Bone marrow (tissue), 2 donors: ENCODE results near the gene DNMT3A.
"Not testable (repeated sequence)": the region's sequence is repeated elsewhere in the genome, so short reads cannot be mapped to it uniquely, and the experiment has no call there.

Experiments used
- DNase-seq, 2 donors: peaks; one replicate each; lab custom pipeline; 2025; lab: John Stamatoyannopoulos, UW

Gene DNMT3A

DNA sequence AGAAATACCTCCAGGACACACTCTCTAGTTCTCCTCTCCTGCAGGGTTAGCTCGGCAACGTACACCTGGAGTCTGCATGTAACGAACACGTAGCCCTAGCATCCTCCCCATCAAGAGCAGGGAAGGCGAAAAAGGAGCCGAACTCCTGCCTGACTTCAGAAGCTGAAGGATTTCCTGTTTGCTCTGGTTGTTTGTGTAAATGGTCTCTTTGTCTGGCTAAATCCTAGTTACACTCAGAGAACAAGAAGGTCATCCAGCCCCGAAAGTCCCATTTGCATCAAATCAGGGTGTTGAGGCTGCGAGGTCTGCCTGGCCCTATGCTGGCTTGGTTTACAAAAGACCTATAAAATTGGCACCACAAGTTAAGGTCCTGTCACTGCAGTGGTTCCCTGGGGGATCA is 107.0 kb downstream of the DNMT3A start:
- DNase-seq = no peak

DNA sequence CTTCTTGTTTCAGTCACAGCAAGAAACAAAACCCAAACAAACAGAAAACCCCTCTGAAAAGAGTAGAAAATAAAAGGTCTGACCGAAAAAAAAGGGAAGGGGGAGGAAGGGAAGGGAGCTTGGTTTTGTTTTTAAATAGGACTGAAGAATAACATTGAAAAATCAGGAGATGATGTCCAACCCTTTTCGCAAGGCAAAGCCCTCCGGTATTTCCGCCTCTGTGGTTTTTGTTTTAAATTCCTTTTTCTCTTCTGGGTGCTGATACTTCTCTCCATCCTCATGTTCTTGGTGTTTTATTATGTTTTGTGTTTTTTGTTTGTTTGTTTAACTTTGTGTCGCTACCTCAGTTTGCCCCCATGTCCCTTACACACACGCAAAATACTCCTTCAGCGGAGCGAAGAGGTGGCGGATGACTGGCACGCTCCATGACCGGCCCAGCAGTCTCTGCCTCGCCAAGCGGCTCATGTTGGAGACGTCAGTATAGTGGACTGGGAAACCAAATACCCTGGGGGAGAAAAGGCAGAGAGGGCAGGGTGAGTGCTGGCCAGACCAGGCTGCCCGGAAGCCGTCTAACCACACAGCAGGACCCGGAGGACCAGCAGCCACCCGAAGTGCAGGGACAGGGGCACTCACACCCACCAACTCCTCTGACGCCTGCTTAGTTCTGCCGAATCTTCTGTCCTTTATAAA is 107.7 kb downstream of the DNMT3A start:
- DNase-seq = no peak

DNA sequence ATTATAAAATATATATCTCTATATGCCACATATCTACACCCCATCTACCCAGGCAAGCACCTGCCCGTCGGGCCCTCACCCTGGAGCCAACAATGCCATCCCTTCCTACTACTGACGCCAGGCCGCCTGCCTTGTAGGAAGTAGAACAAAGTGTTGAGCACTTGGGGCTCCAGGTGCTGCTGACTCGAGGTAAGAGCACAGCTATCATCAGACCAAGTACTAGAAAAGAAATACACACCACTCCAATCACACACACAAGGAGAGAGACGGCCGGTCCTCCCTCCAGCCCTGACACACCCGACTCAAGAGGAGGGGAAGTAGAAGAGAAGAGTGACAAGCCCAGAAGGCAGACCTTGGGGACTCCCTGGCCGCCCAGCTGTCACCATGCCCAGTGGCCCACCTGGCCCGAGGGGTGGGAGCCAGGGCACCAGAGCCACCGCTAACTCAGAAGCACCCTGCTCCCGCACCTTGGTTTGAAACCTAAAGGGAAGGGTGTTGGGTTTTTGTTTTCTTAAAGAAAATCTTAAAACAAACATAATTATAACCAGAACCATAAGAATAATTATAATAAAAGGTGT is 109.4 kb downstream of the DNMT3A start:
- no peak for DNase-seq

DNA sequence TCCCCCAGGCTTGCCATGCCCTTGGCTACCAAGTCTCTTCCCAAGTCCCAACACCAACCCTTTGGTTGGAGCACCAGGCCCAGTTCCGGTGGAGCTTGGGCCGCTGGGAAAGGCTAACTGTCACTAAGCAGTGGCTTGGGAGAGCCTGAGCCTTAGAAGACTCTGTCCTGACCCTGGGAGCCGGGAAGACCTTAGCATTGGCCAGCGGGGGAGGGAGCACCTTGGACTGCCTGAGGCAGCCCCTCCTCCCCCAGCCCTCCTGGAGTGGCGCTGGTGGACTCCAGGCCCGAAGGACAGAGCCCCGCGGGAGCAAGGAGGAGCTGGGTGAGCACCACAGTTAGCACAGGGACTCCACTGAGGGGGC is 110.8 kb downstream of the DNMT3A start:
- DNase-seq = no peak

DNA sequence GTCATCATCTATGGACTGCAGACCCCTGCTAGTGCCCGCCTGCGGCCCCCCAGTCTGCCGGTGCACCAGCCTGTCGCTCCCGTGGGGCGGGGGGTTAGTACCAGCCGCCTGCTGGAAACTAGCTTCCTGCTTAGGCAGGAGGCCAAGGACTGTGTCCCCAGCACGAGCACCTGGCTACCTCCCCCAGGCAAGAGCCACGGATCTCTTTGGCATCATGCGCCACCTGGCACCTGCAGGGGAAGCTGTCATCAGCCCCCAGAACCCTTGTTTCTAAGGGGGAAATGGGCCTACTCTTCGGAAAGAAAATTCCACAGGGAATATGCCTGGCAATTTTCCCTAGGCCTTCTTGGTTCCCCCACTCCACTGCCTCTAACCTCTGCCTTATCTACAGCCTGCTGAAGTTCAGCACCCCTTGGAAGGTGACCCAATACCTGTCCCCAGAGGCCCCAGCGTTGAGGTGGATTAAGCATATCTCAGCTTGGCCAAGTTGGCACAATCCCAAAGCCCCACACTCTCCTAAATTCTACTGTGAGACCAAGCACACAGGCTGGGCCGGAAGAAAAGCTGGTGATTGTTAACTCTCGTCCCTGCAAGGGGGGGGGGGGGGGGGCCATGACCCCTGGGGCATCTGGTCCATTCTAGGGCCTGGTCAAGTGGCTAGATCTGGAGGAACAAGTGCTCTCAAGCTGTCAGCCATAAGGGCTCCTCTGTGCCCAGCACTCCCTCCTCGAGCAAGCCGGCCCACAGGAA is 111.4 kb downstream of the DNMT3A start:
- no peak for DNase-seq

DNA sequence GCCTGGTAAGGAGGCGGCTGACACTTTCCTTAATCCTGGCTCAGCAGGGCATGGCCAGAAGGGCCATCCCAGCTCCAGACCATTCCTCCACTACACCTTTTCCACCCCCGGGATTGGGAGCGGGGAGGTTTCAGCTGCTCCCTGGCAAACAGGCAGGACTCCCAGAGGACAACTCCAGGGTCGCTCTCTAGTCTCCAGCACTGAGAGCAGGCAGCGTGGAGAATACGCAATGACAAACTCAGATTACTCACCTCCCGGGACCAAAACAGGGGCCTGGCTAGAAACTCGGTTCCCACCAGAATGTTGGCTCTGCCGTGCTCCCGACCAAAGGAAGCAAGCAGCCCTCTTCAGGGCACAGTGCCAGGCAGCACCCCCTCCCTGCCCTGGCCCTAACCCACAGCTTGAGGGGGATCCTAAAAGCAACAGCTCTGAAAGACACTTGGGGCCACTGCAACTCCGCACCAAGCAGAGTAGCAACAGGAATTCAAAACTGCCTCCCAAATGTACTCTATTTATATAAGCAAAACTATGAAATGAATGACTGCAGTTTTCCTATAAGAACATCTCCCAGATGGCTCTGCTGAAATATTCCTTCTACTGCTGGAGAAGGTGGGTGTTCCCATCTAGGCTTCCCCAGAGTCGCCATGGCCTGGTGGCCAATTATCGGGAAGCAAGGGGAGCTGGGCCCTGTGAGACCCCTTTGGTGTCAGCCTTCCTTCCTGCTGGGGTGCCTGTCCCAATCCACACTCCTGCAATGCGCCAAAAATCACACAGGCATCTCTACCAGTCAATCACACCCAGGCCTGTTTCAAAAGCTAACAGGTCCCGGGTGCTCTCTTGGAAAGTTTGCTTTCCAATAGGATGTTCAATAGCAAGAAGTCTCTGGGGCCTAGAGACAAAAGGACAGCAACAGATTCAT is 112.2 kb downstream of the DNMT3A start:
- no peak for DNase-seq

DNA sequence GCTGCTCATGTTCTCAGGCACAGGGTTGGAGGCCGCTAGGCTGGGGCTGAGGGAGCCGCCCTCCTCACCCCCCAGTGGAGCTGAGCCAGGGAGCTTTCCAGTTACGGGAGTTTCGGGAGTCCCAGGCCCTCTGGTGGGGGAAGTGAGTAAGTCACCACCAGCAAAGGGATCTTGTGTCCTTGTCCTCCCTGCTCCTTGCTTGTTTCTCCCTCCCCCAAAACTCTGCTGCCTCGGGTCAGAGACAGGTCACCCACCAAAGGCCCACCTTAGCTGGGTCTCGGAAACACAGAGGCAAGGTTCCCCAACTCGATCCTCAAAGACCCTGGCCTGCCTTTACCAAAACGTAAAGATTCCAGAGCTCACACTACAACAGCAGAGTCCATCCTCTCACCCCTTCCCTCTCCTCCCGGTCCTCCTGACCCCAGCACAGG is 112.9 kb downstream of the DNMT3A start:
- DNase-seq = peak; percentile 7 to 8

DNA sequence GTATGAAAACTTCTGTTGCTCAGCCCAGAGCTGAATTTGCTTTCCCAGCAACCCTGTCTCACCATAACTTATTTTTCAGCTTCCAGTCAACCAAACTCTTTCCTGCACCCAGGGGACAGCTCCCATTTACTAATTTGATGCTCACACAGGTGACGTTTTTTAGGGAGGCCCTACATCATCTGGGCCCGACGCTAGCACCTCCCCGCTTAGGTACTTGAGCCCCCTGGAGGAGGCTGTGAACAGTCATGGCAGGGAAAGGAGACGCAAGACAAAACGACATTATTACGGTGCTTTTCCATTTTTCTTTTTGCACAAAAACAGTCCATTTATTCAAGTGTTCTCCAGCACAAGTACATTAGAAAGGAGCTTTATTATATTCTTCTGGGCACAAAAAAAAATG is 114.1 kb downstream of the DNMT3A start:
- no peak for DNase-seq

DNA sequence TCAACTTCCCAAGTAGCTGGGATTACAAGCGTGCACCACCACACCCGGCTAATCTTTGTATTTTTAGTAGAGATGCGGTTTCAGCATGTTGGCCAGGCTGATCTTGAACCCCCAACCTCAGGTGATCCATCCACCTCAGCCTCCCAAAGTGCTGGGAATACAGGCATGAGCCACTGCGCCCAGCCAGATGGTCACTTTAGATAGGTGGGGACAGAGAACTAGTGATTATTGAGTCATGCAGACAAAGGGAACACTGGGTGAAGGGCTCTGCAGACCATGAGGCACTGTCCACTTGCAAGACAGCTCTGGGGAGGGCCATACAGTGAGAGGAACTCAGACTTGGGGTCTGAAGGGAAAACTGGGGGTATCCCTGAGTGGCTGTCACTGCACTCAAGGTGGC is 114.9 kb downstream of the DNMT3A start:
- DNase-seq = no peak

DNA sequence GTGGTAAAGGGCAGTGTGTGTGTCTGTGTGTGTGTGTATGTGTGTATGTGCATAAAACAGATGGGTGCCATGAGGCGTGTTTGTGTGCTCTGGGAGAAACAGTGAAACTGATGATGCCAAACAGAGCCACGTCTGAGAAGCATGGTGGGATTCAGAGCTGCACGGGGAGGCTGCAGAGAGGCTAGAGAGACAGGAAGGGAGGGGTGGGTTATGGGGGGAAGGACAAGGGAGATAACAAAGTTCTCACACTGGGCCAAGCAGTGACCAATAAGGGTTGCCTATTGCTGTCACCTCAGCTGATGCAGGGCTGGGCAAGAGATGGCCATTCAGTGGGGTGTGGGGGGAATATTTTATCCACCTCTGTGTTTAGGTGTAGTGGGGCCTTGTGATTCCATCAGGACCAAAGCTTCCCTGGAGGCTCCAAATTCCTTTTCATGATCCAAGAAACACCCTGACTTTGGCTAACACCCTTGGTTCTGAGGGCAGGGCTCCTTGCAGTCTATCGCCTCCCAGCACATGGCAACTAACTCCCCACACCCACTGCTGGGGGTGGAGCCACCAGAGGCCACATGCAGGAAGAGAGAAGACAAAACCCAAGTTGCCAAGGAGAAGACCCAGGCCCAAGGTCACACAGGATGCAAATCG is 119.1 kb downstream of the DNMT3A start:
- no peak for DNase-seq

DNA sequence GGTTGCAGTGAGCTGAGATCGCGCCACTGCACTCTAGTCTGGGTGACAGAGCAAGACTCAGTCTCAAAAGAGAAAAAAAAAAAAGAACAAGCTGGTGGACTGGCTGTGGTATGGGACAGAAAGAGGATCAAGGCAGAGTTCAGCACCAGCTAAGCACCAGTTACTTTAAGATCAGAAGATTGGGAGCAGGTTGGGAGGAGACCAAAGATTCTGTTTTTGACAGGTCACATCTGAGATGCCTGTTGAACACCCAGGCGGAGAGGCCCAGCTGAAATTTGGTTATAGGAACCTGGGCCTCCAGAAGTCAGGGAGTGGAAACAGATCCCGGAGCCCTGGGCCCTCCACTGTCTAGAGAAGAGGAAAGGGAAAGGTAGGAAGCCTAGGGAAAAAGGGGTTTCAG is 120.1 kb downstream of the DNMT3A start:
- DNase-seq = no peak

DNA sequence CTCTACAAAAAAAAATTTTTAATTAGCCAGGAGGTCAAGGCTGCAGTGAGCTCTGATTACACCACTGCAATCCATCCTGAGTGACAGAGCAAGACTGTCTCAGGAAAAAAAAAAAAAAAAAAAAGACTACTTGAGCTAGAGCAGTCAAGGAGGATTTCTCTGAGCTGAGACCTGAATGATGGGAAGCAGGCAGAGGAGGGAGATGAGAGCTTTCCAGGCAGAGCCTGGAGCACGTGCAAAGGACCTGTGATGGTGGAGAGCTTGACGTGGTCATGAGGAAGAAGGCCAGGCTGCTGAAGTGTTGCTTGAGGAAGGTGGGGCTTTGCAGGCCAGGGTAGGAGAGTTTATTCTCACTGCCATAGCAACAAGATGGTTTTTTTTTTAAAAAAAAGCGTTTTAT is 121.4 kb downstream of the DNMT3A start:
- no peak for DNase-seq

DNA sequence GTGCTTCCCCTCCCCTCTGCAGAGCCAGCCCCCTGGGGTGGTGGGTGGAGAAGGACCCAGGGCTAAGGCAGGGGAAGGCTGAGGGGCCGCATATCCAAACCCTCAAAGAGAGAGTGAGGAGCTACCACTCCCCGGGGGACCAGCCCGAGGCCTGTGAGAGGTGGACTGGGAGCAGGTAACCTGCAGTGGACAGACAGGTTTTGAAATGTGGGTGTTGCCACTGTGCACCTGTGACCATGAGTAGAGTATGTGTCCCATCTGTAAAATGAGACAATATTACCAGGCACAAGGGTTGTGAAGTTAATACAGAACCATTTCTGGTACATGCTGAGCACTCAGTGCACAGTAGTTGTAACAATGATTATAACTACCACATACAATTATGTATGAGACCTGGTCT is 122.1 kb downstream of the DNMT3A start:
- DNase-seq = no peak

DNA sequence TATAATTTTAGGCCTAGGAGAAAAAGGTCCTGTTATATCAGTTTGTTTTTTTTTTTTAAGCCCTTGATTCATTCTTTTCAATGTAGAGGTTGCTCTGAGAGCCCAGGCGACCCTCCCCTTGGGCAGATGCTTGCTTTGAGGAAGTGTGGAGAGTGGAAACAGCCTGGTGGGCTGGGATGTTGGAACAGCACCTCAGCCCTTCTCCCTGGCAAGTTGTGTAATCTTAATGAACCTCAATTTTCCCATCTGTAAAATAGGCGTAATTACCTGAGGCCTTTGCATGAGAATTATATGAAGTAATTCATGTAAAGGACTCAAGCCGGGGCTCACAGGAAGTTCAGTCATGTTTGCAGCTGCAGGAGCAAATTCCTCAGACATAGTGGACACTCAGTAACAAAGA is 123.6 kb downstream of the DNMT3A start:
- no peak for DNase-seq

DNA sequence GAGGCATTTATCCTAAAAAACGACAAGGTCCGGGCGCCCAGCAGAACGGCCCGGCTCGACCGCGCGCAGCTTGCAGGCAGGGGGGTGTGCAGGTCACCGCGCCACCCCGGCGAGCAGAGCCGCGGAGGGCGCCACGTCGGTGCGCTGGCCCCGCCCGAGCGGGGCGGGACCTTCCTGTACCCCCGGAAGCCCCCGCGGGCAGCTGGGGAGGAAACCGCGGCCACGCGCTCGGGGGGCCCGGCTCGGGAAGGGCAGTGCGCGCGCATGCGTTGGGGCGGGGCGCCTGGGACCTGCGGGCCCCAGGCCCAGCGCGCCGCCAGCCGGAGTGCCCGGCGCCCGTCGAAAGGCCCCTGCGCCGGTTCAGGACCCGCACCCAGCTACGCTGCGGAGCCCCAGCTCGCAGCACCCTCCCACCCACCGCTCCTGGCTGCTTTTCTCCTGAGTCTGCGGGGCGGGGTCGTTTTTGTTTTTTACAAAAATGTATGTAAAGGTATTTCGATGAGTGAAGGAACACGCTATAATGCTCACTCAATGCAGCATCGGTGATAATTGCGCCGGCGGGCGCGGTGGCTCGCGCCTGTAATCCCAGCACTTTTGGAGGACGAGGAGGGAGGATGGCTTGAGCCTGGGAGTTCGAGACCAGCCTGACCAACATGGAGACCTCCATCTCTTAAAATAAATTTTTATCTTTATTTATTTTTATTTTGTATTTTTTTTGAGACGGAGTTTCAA is 125.6 kb downstream of the DNMT3A start:
- peak in 1 of 2 donors; percentile 17 for DNase-seq

DNA sequence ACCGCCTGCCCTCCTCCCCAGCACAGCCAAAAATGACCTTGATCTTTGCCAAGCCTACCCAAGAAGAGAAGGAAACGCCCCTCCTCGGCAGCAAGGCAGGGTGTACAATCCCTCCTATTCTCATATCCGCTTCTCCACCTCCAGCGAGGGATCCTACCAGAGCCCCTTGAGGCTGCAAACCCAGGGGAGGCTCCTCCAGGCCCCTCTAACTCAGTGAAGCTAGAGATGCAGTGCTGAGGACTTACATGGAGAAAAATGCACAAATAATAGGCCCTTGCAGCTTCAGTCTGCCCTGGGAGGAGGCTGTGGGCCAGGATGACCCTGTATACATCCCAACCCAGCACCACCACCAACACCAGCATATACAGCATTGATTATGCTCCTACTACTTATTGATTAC is 126.5 kb downstream of the DNMT3A start:
- DNase-seq = no peak

DNA sequence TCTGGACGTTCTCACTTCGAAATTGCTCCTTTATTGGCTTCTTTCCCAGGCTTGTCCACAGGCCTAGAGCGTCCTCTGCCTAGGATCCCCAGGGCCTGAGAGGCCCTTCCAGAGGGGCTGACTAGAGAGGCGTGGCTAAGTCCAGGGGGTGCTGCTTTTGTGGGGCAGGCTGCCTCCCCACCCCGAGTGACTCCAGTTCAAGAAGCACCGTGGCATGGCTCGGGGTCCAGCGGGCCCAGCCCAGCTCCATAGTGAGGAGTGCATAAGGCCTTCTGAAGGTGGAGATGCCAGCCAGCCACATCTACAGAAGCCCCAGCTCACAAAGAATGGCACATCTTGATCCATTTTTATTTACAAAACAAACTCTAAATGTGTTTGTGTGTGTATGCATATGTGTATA is 128.5 kb downstream of the DNMT3A start:
- DNase-seq = no peak

DNA sequence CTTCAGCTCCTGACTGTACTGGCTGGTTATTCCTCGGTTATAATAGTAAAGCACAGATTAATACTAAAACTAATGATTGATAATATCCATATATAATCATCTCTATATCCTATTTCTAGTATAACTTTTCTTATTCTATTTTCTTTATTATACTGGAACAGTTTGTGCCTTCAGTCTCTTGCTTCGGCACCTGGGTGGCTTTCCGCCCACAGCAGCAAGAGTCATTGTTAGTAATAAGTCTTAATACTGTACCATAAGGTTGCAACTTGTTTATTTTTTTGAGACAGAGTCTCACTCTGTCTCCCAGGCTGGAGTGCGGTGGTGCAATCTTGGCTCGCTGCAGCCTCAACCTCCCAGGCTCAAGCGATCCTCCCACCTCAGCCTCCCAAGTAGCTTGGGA is 130.8 kb downstream of the DNMT3A start:
- not testable (repeated sequence) for DNase-seq

DNA sequence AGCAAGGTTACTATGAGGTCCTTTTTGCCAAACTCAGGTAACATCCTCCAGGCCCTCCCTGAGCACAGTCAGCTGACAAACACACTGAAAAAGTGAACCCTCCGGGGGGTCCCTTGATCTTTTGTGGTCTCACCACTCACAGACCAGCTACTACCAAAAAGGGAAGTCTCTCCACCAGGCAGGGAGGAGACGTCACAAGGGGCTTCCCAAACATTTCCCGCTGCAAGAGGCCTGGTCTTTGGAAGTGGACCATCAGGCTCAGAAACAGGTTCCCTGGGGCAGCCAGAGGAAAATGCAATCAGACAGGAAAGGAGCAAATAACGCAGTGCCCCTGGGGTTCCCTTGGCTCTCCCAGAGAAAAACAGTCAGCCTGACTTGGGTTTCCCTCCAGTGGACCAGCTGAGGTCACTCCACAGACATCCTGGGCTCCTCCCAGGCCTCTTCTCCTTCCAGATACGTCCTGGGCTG is 134.6 kb downstream of the DNMT3A start:
- no peak for DNase-seq

DNA sequence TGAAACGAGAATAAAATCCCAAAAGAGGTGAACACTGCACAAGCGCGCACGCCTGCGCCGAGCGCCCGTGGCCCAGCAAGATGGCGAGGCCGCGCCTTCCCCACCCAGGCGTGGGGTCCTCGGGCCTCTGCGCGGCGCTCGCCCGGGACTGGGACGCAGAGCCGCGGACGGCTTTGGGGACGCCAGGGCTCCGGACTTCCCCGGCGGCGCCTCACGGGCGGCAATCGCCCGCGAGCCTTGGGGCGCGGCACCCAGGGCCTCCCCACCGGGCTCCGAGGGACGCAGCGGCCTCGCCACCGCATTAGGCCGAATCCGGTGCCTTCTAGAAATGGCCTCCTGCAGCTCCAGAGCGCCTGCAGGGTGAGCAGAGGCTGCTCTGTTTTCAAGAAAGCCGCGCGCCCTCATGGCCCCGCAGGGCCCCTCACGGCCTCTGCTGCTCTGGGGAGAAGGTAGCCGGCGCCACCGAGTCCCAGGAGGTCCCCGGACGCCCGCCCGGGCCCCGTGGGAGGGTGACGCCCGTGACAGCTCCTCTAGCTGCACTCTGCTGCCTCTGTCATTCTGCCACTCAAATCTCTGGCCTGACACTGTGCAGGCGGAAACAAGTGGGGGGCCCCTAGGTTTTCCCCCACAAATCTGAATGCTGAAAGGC is 137.4 kb downstream of the DNMT3A start:
- no peak for DNase-seq

DNA sequence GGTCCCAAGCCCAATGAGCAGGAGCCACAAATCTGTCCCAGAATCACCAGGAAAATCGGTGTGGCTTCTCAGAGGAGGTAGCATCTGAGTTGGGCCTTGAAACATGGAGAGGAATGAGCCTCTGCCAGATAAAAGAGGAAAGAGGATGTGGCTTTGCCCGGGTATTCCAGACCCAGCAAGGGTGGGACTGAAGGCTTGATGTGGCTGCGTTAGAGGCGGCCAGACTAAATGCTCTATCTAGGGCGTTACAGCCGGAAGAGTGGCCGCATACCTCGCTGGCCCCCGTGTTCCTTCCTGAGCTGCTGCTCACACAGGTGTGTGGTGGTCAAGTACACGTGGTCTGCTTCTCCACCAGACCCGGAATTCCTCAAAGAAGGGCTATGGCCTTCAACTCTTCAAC is 139.4 kb downstream of the DNMT3A start:
- DNase-seq = no peak
